HepG2 (cell line): ENCODE results near the gene CASKIN1. TPM values are rescaled to one million over a fixed set of nuclear protein-coding genes. Genes with fewer than 3 reads are reported as not detected.

ENCODE experiments used
- ASH2L ChIP-seq: fragments of 300-600, 200-600 bp; sonication (generic); IDR thresholded peaks from 2 replicates; pipeline ENCODE4 v1.7.0; 2017; ENCODE audit warnings: low read depth, mild to moderate bottlenecking, moderate library complexity, mixed read lengths, low read length; ENCODE audit not compliant: insufficient read length
- BRD4 ChIP-seq: sonication (generic); formaldehyde crosslinking; IDR thresholded peaks from 2 replicates; pipeline ENCODE4 v1.4.0; 2020; ENCODE audit warnings: missing genetic modification reagents
- GLMP ChIP-seq: sonication (generic); formaldehyde crosslinking; IDR thresholded peaks from 2 replicates; pipeline ENCODE4 v1.9.0; 2021; ENCODE audit warnings: missing genetic modification reagents, mild to moderate bottlenecking, borderline replicate concordance
- HDAC1 ChIP-seq: sonication (generic); formaldehyde crosslinking; IDR thresholded peaks from 2 replicates; pipeline ENCODE4 v1.5.1; 2020; ENCODE audit warnings: mild to moderate bottlenecking, missing genetic modification reagents
- HES4 ChIP-seq: sonication (generic); formaldehyde crosslinking; IDR thresholded peaks from 2 replicates; pipeline ENCODE4 v1.9.0; 2021; ENCODE audit warnings: mild to moderate bottlenecking, missing genetic modification reagents, borderline replicate concordance
- KDM5A ChIP-seq: fragments of 200-600 bp; sonication (generic); IDR thresholded peaks from 2 replicates; pipeline ENCODE4 v1.7.0; 2018; ENCODE audit warnings: antibody characterized with exemption, mild to moderate bottlenecking, low read length, borderline replicate concordance
- MIER2 ChIP-seq: IDR thresholded peaks from 2 replicates; pipeline ENCODE4 v1.6.1; 2016; ENCODE audit warnings: missing biosample characterization, missing genetic modification reagents
- NR2F1 ChIP-seq, 2 experiments: fragments of 450-650 bp in 1 of 2; formaldehyde crosslinking in 1 of 2; IDR thresholded peaks; 2 replicates each; pipeline versions ENCODE4 v1.5.0 to v1.6.1; 2016 to 2020; ENCODE audit warnings: mild to moderate bottlenecking in 1 of 2, missing compliant biosample characterization in 1 of 2, missing genetic modification reagents in 1 of 2, moderate library complexity in 1 of 2
- PCBP1 ChIP-seq: fragments of 200-400 bp; formaldehyde crosslinking; IDR thresholded peaks from 2 replicates; pipeline ENCODE4 v1.6.1; 2017; ENCODE audit warnings: mild to moderate bottlenecking, low read depth, low read length, borderline replicate concordance
- THAP11 ChIP-seq: IDR thresholded peaks from 2 replicates; pipeline ENCODE4 v1.6.1; 2016; ENCODE audit warnings: missing biosample characterization, missing genetic modification reagents
- TRAFD1 ChIP-seq: sonication (generic); formaldehyde crosslinking; IDR thresholded peaks from 2 replicates; pipeline ENCODE4 v1.5.1; 2020; ENCODE audit warnings: missing genetic modification reagents, mild to moderate bottlenecking, borderline replicate concordance
- ZBTB1 ChIP-seq: sonication (generic); formaldehyde crosslinking; IDR thresholded peaks from 2 replicates; pipeline ENCODE4 v1.4.0; 2020; ENCODE audit warnings: missing genetic modification reagents, borderline replicate concordance
- ZHX1 ChIP-seq: sonication (generic); formaldehyde crosslinking; IDR thresholded peaks from 2 replicates; pipeline ENCODE4 v1.8.1; 2022; ENCODE audit warnings: low read depth, mild to moderate bottlenecking, missing genetic modification reagents
- ZNF20 ChIP-seq: sonication (generic); formaldehyde crosslinking; IDR thresholded peaks from 2 replicates; pipeline ENCODE4 v1.4.0; 2020; ENCODE audit warnings: mild to moderate bottlenecking, moderate library complexity, missing genetic modification reagents
- ZNF207 ChIP-seq: fragments of 450-650 bp; IDR thresholded peaks from 2 replicates; pipeline ENCODE4 v1.6.1; 2016; ENCODE audit warnings: antibody characterized with exemption, borderline replicate concordance
- ZNF382 ChIP-seq: sonication (generic); formaldehyde crosslinking; IDR thresholded peaks from 2 replicates; pipeline ENCODE4 v1.5.0; 2020; ENCODE audit warnings: missing genetic modification reagents, mild to moderate bottlenecking, borderline replicate concordance
- ZNF609 ChIP-seq: sonication (generic); formaldehyde crosslinking; IDR thresholded peaks from 2 replicates; pipeline ENCODE4 v1.4.0; 2020; ENCODE audit warnings: mild to moderate bottlenecking, missing genetic modification reagents, borderline replicate concordance
- ZNF883 ChIP-seq: sonication (generic); formaldehyde crosslinking; IDR thresholded peaks from 2 replicates; pipeline ENCODE4 v1.5.1; 2020; ENCODE audit warnings: mild to moderate bottlenecking, missing genetic modification reagents; ENCODE audit errors: not compliant biosample characterization
- polyA plus RNA-seq, 8 experiments: library from polyadenylated mRNA; depleted of rRNA in 3 of 8; stranded (reverse) in 7 of 8; unstranded in 1 of 8; fragments of >200 nt; fragmentation: Illumina TruSeq in 4 of 8; extraction: Trizol in 4 of 8; gene quantifications; 2 replicates each; pipeline versions ENCODE4 v1.2.1 to v1.2.3, GENCODE V29; 2011 to 2016; ENCODE audit warnings: low read depth in 4 of 8, missing spikeins in 1 of 8, mixed read lengths in 1 of 8; ENCODE audit not compliant: insufficient read depth in 1 of 8
- total RNA-seq, 5 experiments: library from RNA; depleted of rRNA; stranded (reverse); fragments of >200 nt; fragmentation: Illumina TruSeq; extraction: Trizol; gene quantifications; 2 replicates each; pipeline ENCODE4 v1.2.3, GENCODE V29; 2016; ENCODE audit warnings: low read depth in 1 of 5

Gene CASKIN1
- total and polyA plus RNA-seq, 2 of the 13 experiments (the other 11 are each of a cell fraction or from before 2014, with no cell fraction given), result 1.2 to 2.2 TPM

- TF ChIP-seq NR2F1 (CRISPR knock-in tag; IDR thresholded peaks at IDR 0.05), result no peak
- TF ChIP-seq HDAC1 (CRISPR knock-in tag), result peak; percentile 95
- peak; percentile 43 for TF ChIP-seq ZNF883
- TF ChIP-seq GLMP (CRISPR knock-in tag), result no peak
- TF ChIP-seq KDM5A, result peak; percentile 86; the same call in 1 of the 2 replicates
- TF ChIP-seq ZNF609 (CRISPR knock-in tag), result peak; percentile 68; the same call in 1 of the 2 replicates
- no peak for TF ChIP-seq ZBTB1
- TF ChIP-seq THAP11, result peak; percentile 92
- no peak for TF ChIP-seq ZNF20 (CRISPR knock-in tag)
- no peak for TF ChIP-seq MIER2 (CRISPR knock-in tag)
- TF ChIP-seq ZNF207, result no peak
- peak; percentile 85 for TF ChIP-seq BRD4
- TF ChIP-seq ZHX1 (CRISPR knock-in tag), result peak; percentile 99
- TF ChIP-seq ASH2L, result peak; percentile 80
- no peak for TF ChIP-seq HES4 (CRISPR knock-in tag)
- no peak for TF ChIP-seq ZNF382 (CRISPR knock-in tag)
- TF ChIP-seq PCBP1, result no peak
- TF ChIP-seq TRAFD1 (CRISPR knock-in tag), result no peak
These were observed 27.0 kb upstream of the CASKIN1 start, which contains the start of gene E4F1 (continued) for GRCh38 chr16:2223221-2223941.
